Dendritic cell treated with granulocyte-macrophage colony-stimulating factor and Interleukin-4, amounts not matched to agents 40 ng/mL and 50 ng/mL, for 4 days (primary cell): ENCODE data around the gene FXR1.
"Not testable (repeated sequence)": the region's sequence is repeated elsewhere in the genome, so short reads cannot be mapped to it uniquely, and the experiment has no call there.

Source experiments
- H3K27ac Mint-ChIP-seq: one replicate; pipeline ENCODE4 v1.8.0; 2022; ENCODE audit warnings: mild to moderate bottlenecking, mixed read lengths
- H3K27me3 Mint-ChIP-seq: one replicate; pipeline ENCODE4 v1.8.0; 2022; ENCODE audit warnings: mild to moderate bottlenecking, mixed read lengths
- H3K36me3 Mint-ChIP-seq: one replicate; pipeline ENCODE4 v1.8.0; 2022; ENCODE audit warnings: low read depth, mixed read lengths
- H3K4me1 Mint-ChIP-seq: one replicate; pipeline ENCODE4 v1.8.0; 2022; ENCODE audit warnings: low read depth, mixed read lengths
- H3K4me3 Mint-ChIP-seq: one replicate; pipeline ENCODE4 v1.8.0; 2022; ENCODE audit warnings: mild to moderate bottlenecking, moderate library complexity, mixed read lengths
- H3K9me3 Mint-ChIP-seq: one replicate; pipeline ENCODE4 v1.8.0; 2022; ENCODE audit warnings: mixed read lengths
- intact Hi-C: fragments of 100-400 bp; cut with micrococcal nuclease; formaldehyde crosslinking; loops from one replicate; pipeline ENCODE4 v1.15.0; 2022

Gene FXR1

DNA sequence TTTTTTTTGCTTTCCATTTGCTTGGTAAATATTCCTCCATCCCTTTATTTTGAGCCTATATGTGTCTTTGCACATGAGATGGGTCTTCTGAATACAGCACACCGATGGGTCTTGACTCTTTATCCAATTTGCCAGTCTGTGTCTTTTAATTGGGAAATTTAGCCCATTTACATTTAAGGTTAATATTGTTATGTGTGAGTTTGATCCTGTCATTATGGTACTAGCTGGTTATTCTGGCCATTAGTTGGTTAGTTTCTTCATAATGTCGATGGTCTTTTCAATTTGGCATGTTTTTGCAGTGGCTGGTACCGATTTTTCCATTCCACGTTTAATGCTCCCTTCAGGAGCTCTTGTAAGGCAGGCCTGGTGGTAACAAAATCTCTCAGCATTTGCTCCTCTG, 89.9 kb downstream of the FXR1 start:
- peaks cover 22% of the 10 kb centered on the region for H3K9me3 Mint-ChIP-seq
- H3K27ac Mint-ChIP-seq, intact Hi-C loops, H3K27me3 Mint-ChIP-seq, H3K4me1 Mint-ChIP-seq, H3K36me3 Mint-ChIP-seq, H3K4me3 Mint-ChIP-seq: not testable (repeated sequence)

DNA sequence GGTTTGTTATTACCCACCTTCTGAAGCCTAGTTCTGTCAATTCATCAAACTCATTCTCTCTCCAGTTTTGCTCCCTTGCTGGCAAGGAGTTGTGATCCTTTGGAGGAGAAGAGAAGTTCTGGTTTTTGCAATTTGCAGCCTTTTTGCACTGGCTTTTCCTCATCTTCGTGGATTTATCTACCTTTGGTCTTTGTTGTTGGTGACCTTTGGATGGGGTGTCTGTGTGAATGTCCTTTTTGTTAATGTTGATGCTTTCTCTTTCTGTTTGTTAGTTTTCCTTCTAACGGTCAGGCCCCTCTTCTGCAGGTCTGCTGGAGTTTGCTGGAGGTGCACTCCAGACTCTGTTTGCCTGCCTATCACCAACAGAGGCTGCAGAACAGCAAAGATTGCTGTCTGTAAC, 91.0 kb downstream of the FXR1 start:
- intact Hi-C loops, H3K4me1 Mint-ChIP-seq, H3K36me3 Mint-ChIP-seq, H3K4me3 Mint-ChIP-seq, H3K27ac Mint-ChIP-seq, H3K27me3 Mint-ChIP-seq: not testable (repeated sequence)
- H3K9me3 Mint-ChIP-seq, result peaks cover 22% of the 10 kb centered on the region

DNA sequence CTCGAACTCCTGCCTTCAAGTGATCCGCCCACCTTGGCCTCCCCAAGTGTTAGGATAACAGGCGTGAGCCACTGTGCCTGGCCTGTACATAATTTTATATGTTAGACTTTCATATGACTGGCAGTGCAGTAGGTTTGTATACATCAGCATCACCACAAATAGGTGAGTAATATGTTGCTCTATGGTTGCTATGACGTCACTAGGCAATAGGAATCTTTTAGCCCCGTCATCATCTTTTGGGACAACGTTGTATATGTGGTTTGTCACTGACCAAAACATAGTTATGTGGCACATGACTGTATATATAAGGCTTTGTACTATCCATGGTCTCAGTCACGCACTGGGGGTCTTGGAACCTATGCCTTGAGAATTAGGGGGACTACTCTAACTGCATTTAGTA, 94.1 kb downstream of the FXR1 start:
- Mint-ChIP-seq H3K27me3 (no peaks in the 10 kb centered on the region), H3K36me3 (no peaks in the 10 kb centered on the region), H3K27ac (no peak overlapping the region), H3K4me1 (no peaks in the 10 kb centered on the region), H3K4me3 (no peak overlapping the region), H3K9me3 (peaks cover 10% of the 10 kb centered on the region)
- intact Hi-C loops, result no loop called here

DNA sequence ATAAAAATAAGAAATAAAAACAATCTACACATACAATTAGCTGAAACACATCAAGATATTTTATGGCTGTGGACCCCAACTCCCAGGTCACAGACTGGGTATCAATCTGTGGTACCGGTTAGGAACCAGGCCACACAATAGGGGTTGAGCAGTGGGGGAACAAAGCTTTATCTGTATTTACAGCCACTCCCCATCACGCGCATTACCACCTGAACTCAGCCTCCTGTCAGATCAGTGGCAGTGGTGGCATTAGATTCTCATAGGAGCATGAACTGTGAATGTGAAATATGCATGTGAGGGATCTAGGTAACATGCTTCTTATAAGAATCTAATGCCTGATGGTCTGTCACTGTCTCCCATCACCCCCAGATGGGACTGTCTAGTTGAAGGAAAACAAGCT, 94.8 kb downstream of the FXR1 start:
- no peaks in the 10 kb centered on the region for H3K36me3 Mint-ChIP-seq
- intact Hi-C loops, result no loop called here
- H3K4me1 Mint-ChIP-seq, result no peaks in the 10 kb centered on the region
- peaks cover 3% of the 10 kb centered on the region for H3K9me3 Mint-ChIP-seq
- H3K27ac Mint-ChIP-seq, result no peak overlapping the region
- H3K27me3 Mint-ChIP-seq, result no peaks in the 10 kb centered on the region
- H3K4me3 Mint-ChIP-seq, result no peak overlapping the region

DNA sequence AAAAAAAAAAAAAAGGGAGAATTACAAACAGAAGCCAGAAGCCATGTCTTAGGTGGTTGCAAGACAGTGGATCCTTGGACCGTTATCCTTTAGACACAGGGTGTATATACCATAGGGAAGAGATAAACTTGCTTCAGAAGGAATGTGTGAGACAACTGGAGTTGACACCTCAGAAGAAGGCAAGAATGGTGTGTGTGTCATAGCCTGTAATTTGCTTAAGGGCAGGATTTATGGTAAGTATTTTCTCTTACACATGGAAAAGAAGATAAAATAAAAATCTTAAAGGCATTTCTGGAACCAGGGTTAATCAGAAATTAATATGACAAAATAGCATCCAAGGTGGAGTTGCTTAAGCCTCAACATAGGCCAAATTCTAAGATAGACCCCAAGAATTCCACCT, 96.3 kb downstream of the FXR1 start:
- intact Hi-C loops, result no loop called here
- no peaks in the 10 kb centered on the region for H3K9me3 Mint-ChIP-seq
- H3K36me3 Mint-ChIP-seq, result no peaks in the 10 kb centered on the region
- H3K27me3 Mint-ChIP-seq, result no peaks in the 10 kb centered on the region
- no peak overlapping the region for H3K4me3 Mint-ChIP-seq
- no peak overlapping the region for H3K27ac Mint-ChIP-seq
- no peaks in the 10 kb centered on the region for H3K4me1 Mint-ChIP-seq

DNA sequence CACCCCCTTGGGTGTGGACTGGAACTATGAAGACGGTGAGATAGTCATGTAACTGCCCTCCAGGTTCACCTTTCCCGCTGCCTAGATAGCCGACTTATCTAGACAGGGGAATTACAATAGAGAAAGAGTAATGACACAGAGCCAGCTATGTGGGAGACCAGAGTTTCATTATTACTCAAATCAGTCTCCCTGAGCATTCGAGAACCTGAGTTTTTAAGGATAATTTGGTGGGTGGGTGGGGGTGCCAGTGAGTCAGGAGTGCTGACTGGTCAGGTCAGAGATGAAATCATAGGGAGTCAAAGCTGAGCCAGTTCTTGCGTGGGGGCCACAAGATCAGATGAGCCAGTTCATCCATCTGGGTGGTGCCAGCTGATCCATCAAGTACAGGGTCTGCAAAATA, 96.8 kb downstream of the FXR1 start:
- Mint-ChIP-seq H3K4me1 (no peaks in the 10 kb centered on the region), H3K27ac (no peak overlapping the region), H3K36me3 (no peaks in the 10 kb centered on the region), H3K9me3 (no peaks in the 10 kb centered on the region), H3K4me3 (no peak overlapping the region), H3K27me3 (no peaks in the 10 kb centered on the region)
- intact Hi-C loops, result no loop called here

DNA sequence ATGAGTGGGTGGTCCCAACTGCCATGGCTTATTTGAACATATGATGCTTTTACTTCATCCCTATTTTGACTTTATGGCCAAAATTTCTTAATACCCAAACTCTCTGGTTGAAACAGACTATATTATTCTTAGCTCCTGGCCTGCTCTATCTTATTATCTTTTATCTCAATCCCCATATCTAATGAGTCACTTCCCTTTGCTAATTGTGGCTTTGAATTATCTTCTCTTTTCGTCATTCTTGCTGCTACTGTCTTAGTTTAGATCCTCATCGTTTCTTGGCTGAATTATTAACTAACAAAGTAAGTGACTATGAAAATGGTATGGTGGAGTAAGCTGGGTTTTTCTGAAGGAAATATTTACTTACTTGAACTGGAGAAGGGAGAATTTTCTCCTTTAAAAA, 105.2 kb downstream of the FXR1 start:
- H3K27ac Mint-ChIP-seq, result no peak overlapping the region
- no peaks in the 10 kb centered on the region for H3K4me1 Mint-ChIP-seq
- H3K4me3 Mint-ChIP-seq, result no peak overlapping the region
- intact Hi-C loops, result no loop called here
- H3K9me3 Mint-ChIP-seq, result peaks cover 11% of the 10 kb centered on the region
- H3K27me3 Mint-ChIP-seq, result no peaks in the 10 kb centered on the region
- H3K36me3 Mint-ChIP-seq, result no peaks in the 10 kb centered on the region

DNA sequence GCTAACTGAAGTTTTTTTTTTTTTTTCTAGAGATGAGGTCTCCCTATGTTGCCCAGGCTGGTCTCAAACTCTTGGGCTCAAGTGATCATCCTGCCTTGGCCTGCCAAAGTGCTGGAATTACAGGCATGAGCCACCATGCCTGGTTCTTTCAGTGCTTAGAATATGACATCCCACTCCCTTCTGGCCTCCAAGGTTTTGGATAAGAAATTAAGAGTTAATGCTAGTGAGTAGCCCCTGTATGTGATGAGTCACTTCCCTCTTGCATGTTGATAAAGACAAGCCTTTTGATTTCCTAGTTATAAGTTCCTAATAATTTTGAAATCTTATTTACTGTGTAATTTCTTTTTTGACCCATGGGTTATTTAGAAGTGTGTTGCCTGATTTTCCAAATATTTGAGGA, 112.7 kb downstream of the FXR1 start:
- Mint-ChIP-seq H3K27ac (no peak overlapping the region), H3K9me3 (no peaks in the 10 kb centered on the region), H3K4me1 (no peaks in the 10 kb centered on the region), H3K4me3 (no peak overlapping the region), H3K27me3 (no peaks in the 10 kb centered on the region), H3K36me3 (no peaks in the 10 kb centered on the region)
- intact Hi-C loops, result no loop called here

DNA sequence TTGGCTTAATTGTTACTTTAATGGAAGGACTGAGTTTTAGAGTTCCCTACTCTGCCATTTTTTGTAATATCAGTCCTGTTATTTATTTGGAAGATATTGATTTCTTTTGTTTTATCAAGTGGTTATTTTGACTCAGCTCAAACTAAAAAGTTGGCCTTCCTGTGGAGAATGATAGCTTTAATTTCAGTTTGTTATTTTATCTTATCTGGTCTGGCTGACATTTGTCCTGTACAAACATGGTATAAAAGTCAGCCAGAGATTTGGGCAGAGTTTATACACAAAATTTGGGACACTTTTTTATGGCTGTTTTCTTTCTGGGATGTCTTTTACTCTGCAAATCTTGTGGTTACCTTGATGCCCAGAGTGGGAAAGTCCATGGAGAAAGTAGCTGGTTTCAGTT, 118.5 kb downstream of the FXR1 start:
- Mint-ChIP-seq H3K4me1 (no peaks in the 10 kb centered on the region), H3K27me3 (no peaks in the 10 kb centered on the region), H3K27ac (no peak overlapping the region), H3K36me3 (no peaks in the 10 kb centered on the region), H3K9me3 (peaks cover 12% of the 10 kb centered on the region), H3K4me3 (no peak overlapping the region)
- intact Hi-C loops, result no loop called here
